Measurements from ENCODE around the gene SLCO4A1.
A peak's percentile ranks its signal among the peaks of the same experiment; 100 is the strongest.
"Not testable (repeated sequence)": the region's sequence is repeated elsewhere in the genome, so short reads cannot be mapped to it uniquely, and the experiment has no call there.

Gene SLCO4A1

GRCh38 chr20:62622877-62623487, 19.3 kb upstream of the SLCO4A1 start:
- DNase-seq: no peak

- peak; percentile 61 to 79 (median 74) for DNase-seq
Observed at GRCh38 chr20:62623488-62624324, 18.6 kb upstream of the SLCO4A1 start.

DNA sequence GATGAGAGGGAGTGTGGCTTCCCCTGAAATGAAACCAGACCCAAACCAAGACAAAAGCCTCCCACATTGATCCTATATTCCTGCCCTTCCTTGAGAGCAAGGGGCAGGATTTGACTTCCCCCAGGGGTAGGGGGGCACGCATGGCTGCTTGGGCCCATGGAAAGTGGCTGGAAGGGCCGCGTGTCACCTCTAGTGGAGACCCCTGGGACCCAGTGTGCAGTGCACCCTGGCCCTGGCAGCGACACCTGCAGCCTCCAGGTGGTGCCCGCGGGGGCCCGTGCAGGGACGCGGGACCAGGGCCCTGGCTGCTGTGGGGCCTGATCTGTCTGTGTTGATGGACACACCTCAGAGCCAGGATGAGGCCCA, 18.0 kb upstream of the SLCO4A1 start:
- DNase-seq: no peak

GRCh38 chr20:62624719-62625453, 17.4 kb upstream of the SLCO4A1 start:
- DNase-seq: no peak

- no peak for DNase-seq
Observed at GRCh38 chr20:62625516-62625915, 16.8 kb upstream of the SLCO4A1 start.

DNA sequence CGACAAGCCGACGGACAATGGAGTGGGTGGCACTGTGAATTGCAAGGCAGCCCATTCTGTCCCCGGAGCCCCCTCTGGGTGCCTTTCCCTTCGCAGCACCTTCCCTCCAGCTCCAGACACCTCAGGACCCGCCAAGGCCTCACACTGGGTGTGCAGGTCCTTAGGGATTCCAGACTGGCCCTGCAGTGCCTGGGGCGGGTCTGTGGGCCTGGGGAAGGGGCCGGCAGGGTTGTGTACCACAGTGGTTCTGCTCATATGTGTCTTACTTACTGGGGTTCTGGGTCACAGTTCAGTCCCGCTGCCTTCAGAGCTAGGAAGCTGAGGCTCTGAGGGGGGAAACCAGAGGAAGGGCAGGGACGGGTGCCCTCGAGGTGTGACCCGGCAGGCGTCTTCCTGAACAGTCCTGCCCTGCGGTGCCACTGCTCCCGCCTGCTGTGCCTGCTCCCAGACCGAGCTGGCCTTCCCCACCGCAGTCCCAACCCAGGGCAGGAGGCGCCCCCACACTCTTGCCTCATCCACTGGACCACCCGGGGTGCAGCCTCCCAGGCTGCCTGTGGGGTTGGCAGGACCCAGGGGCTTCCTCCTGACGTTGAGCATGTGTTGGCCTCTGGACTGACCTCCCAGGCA, 16.3 kb upstream of the SLCO4A1 start:
- no peak for DNase-seq

DNA sequence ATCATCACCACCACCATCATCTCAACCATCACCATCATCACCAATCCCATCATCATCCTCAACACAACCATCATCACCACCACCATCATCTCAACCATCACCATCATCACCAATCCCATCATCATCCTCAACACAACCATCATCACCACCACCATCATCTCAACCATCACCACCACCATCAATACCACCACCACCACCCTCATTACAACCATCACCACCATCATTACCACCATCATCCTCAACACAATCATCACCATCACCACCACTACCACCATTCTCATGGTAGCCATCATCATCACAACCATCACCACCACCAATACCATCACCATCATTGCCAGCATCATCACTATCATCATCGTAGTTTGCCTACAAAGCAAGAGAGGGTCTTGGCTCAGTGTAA, 14.9 kb upstream of the SLCO4A1 start:
- not testable (repeated sequence) for DNase-seq

GRCh38 chr20:62627901-62628612, 14.2 kb upstream of the SLCO4A1 start:
- DNase-seq: no peak

DNA sequence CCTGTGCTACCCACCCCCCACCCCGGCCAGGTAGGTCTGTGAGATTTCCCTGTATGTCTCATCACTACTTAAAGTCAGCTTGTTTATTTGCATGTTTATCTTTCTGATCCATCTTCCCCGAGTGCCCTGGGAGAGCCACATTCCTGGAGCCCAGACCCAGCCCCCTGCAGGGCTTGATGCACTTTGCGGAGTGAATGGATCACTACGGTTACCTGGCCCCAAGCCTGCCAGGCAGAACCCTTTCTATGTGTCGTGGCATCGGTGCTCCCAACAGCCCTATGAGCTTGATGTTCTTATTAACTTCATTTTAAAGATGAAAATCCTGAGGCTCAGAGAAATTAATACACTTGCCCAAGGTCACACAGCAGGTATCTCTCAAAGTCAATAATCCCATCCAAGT, 13.6 kb upstream of the SLCO4A1 start:
- DNase-seq: no peak

DNA sequence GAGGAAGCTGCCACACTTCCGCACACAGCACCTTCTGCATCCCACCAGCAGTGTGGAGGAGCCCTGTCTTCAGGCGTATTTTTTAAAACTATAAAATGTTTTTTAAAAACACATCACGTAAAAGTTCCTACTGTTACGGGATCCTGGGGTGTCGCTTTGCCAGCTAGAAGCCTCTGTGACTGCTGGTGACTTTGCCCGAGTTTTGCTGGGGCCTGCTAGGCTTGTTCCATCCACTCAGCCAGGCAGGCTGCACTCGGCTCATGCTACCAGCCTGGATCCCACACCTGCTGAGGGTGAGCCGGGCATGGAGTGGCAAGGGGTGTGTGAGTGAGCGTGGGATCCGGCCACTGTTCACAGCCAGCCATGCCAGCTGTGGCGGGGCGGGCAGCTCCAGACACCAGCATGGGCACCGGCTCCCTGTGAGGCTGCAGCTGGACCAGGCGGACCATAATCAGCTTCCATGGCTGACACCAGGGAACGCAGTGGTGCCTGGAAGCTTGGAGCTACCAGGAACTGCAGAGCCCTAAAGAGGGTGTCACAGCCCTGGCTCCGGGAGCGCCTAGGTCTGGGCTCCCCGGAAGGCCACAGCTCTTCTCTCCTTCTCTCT, 12.3 kb upstream of the SLCO4A1 start:
- no peak for DNase-seq

DNA sequence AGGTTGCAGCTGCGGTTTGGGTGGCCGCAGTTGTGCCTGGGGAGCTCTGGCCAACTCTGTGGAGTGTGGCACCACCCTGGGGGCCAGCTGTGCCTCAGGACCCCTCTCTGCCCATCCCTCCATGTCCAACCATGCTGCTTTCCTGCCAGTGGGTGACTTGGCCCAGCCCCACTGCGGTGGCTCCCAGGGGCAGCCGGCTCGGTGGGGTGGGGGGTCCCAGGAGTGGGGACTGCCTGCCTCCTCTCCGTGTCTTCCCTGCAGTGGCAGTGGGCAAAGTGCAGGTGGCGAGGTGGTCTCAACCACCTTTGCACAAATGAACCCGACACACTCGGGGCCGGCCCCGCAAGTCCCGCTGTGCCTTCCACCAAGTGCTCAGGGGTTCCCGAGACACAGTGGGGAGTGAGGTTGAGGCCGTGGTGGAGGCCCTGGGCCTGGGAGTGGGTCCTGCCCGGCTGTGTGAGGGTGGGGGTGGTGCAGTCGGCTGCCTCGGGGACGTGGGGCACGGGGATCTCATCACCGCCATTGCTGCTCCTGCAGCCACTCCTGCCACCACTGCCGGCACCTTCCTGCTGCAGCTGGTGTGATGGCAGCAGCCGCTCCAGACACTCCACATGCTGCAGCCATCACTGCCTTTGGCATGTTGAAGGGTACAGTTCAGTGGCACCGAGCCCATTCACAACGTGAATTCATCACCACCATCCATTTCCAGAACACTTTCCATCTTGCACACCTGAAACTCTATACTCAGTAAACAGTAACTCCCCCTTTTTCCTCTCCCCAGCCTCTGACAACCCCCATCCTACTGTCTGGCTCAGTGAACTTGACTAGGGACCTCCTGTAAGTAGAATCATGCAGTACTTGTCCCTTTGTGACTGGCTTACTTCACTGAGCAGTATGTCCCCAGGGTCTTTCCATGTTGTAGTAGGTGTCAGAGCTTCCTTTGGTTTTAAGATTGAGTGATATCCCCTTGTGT, 10.7 kb upstream of the SLCO4A1 start:
- no peak for DNase-seq

GRCh38 chr20:62632575-62633090, 9.7 kb upstream of the SLCO4A1 start:
- DNase-seq: no peak

DNA sequence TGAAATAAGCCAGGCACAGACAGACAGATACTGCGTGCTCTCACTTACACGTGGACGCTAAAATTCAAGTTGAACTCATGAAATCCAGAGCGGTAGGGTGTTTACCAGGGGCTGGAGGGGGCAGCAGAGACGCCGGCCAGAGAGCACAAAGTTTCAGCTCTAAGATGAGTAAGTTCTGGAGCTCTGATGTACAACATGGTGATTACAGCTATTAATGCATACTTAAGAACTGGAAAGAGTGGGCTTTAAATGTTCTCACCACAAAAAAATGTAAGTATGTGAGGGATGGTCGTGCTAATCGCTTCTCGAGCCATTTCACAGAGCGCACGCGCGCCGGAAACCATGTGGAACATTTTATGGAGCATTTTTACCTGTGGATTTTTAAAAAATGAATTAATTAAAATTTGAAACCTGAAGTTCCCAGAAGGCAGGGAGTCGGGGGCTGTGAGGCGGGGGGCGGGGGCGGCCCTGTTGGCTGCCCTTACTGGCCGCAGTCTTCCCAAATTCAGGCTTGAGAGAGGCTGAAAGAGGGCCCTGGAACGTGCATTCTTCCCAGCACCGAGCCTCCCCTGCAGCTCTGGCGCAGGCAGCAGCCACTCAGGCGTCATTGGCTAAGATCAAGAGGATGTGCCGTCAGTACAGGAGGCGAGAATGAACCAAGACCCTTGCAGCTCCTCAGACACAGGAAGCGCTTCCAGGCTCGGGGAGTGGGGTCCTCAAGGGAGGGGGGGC, 8.5 kb upstream of the SLCO4A1 start:
- no peak for DNase-seq

DNA sequence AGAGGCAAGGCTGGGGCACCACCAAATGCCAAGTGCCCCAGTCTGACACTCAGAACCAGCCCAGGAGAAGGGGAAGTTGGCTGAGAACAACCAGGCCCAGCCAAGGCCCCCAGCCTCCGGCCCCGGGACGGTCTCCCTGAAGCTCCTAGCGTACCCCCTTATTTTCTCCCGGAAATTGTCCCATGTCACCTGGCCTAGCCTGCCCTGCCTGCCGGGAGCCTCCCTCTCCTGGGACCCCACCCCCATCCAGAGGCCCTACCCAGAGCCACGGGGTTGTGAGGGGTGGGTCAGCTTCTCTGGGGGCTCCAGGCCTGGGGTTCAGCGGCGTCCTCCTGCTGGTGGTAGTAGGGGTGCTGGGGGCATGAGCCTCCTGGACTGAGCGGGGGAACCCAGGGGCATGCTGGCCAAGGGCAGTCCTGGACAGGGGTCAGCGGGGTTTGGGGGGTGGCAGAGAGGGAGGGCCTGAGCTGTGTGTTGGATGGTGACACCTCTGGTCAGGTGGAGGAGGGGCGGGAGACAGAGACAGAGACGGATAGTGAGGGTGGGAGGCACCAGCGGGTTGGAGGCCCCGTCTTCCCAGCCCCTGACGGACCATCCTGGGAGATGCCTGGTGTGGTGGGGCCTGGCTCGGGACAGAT, 7.9 kb upstream of the SLCO4A1 start:
- DNase-seq: no peak

DNA sequence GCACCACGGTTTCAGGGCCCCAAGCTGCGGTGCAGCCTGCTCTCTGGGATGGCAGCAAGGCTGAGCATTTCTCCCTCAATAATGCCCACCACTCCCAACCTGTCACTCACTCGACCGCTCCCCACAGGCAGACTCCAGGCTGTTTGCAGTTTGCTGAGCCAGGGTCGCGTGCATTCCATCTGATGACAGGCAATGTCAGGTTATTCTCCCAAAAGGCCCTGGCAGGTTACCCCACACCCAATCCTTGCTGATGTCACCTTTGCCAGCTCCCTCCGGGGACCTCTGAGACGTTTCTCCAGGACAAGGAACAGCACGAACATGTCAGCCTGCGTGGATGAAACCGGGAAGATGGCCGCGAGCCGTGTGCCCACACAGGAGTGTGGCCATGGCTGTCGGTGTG, 7.1 kb upstream of the SLCO4A1 start:
- no peak for DNase-seq

- no peak for DNase-seq
Observed at GRCh38 chr20:62635852-62636251, 6.5 kb upstream of the SLCO4A1 start.

- DNase-seq: no peak
Observed at GRCh38 chr20:62636446-62636845, 5.9 kb upstream of the SLCO4A1 start.

GRCh38 chr20:62637110-62637509, 5.2 kb upstream of the SLCO4A1 start:
- DNase-seq: no peak

- no peak for DNase-seq
Observed at GRCh38 chr20:62637521-62638054, 4.7 kb upstream of the SLCO4A1 start.
